Measurements from ENCODE around the gene CDCP1. TPM values are rescaled to one million over a fixed set of nuclear protein-coding genes. Genes with fewer than 3 reads are reported as not detected.
"Not testable (repeated sequence)": the region's sequence is repeated elsewhere in the genome, so short reads cannot be mapped to it uniquely, and the experiment has no call there.

Gene CDCP1
- total RNA-seq, 1 donor from 2014 or later, result 0.25 TPM

DNA sequence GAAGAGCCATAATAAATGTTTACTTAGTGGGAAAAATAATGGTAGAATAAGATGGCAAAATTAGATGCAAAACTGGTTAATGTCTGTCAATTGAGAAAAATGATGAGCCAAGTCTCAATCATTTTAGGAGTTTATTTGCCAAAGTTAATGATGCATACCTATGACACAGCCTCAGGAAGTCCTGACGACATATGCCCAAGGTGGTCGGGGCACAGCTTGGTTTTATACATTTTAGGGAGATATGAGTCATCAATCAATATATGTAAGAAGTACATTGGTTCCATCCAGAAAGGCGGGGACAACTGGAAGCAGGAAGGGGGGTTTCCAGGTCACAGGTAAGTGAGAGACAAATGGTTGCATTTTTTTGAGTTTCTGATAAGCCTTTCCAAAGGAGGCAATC lies 88.6 kb downstream of the CDCP1 start:
- Histone ChIP-seq H3K36me3 (no peaks in the 10 kb centered on the region), H3K27ac (replicated peaks) (peak overlapping the region; percentile 85), H3K27me3 (ENCODE audit: low read depth) (no peaks in the 10 kb centered on the region), H3K4me1 (peaks cover 23% of the 10 kb centered on the region), H3K4me3 (no peak overlapping the region), H3K9me3 (replicated peaks) (no peaks in the 10 kb centered on the region)
- intact Hi-C loops (cut with micrococcal nuclease), result no loop called here
- TF ChIP-seq, protein P1, sequence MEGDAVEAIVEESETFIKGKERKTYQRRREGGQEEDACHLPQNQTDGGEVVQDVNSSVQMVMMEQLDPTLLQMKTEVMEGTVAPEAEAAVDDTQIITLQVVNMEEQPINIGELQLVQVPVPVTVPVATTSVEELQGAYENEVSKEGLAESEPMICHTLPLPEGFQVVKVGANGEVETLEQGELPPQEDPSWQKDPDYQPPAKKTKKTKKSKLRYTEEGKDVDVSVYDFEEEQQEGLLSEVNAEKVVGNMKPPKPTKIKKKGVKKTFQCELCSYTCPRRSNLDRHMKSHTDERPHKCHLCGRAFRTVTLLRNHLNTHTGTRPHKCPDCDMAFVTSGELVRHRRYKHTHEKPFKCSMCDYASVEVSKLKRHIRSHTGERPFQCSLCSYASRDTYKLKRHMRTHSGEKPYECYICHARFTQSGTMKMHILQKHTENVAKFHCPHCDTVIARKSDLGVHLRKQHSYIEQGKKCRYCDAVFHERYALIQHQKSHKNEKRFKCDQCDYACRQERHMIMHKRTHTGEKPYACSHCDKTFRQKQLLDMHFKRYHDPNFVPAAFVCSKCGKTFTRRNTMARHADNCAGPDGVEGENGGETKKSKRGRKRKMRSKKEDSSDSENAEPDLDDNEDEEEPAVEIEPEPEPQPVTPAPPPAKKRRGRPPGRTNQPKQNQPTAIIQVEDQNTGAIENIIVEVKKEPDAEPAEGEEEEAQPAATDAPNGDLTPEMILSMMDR (IDR thresholded peaks at IDR 0.05; ENCODE audit: borderline replicate concordance), result no peak
- no peak for DNase-seq

DNA sequence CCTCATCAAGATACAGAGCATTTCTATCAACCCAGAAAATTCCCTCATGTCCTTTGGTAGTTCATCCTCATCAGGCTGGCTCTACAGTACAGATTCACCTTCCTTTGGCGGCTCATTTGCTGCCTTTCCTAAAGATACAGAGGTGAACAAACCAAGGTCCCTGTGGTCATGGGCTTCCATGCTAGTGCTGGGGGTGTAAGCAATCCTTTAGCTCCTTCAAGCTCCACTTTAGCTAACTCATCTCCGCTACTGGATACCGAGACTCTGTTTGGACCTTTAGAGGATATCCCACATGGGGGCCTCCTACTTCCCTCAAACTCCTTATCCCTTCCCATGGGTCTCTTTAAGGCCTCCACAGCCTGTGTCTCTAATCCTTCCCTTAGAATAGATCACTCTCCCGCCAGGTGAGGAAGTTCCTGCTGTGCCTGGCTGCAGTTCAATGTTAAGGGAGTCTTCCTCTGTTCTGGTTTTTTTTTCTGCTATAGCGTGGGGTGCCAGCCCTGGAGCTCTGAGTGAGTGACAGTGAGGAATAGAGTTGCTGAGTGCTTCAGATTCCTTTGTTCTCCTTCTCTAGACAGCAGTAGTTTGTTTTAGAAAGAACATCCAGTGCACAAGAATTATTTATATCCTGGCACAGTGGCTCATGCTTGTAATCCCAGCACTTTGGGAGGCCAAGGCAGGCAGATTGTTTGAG lies 89.4 kb downstream of the CDCP1 start:
- H3K4me1 ChIP-seq, result peaks cover 23% of the 10 kb centered on the region
- no peaks in the 10 kb centered on the region for H3K27me3 ChIP-seq (ENCODE audit: low read depth)
- H3K9me3 ChIP-seq (replicated peaks), result no peaks in the 10 kb centered on the region
- TF ChIP-seq, protein P1 (IDR thresholded peaks at IDR 0.05; ENCODE audit: borderline replicate concordance), result no peak
- H3K27ac ChIP-seq (replicated peaks), result peak overlapping the region; percentile 85
- intact Hi-C loops (cut with micrococcal nuclease), result no loop called here
- DNase-seq, result no peak
- H3K4me3 ChIP-seq, result no peak overlapping the region
- no peaks in the 10 kb centered on the region for H3K36me3 ChIP-seq

DNA sequence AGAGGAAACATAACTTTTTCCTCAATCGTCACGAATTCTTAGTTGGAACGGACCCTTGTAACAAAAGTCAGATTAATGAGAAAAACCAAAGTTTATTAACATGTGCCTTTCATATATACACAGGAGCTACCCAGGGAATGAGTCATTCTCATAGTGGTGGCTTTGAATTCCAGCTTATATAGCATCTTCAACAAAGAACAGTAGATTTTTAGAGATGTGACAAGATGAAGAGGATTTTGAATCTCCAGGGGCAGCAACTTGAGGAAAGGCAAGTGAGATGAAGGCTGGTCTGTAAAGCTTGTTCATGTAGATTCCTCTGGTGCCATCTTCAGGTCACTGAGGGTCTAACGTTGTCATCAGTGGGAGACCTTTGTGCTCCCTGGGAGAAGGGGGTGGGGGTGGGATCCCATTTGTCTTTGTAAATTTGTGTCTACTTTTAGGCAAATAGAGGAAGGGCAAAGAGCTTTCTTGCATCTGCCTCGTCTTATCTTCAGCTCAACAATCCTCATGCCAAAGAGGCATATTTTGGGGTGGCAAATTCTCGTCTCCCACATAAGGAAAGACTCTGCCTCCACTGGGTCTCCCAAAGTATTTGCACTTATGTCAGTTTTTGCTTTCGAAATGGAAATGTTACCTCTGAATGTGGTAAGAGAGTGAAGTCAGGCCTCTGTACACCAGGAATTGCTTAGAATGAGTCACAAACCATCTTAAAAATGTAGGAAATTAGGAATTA lies 90.6 kb downstream of the CDCP1 start:
- H3K27ac ChIP-seq (replicated peaks), result no peak overlapping the region
- TF ChIP-seq, protein P1 (IDR thresholded peaks at IDR 0.05; ENCODE audit: borderline replicate concordance), result peak; percentile 39
- DNase-seq, result no peak
- no peaks in the 10 kb centered on the region for H3K36me3 ChIP-seq
- no peak overlapping the region for H3K4me3 ChIP-seq
- peaks cover 23% of the 10 kb centered on the region for H3K4me1 ChIP-seq
- intact Hi-C loops (cut with micrococcal nuclease), result no loop called here
- H3K27me3 ChIP-seq (ENCODE audit: low read depth), result no peaks in the 10 kb centered on the region
- no peaks in the 10 kb centered on the region for H3K9me3 ChIP-seq (replicated peaks)

DNA sequence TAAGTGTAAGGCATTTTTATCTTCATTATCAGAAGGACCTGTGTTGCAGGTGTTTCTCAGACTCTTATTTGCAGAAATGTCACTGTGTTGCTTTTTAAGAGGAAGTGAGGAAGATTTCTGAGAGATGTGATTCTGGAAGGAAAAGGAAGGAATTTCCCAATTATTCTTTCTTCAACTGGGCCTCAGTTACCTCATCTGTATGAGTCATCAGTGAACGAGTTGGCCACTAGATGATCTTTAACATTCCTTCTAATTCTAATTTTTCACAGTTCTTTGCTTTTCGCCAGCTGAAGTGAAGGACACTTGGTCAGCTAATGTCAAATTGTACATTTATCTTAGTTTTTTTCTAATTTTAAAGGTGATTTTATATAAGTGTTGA lies 91.2 kb downstream of the CDCP1 start:
- Histone ChIP-seq H3K9me3 (replicated peaks) (no peaks in the 10 kb centered on the region), H3K4me1 (peaks cover 23% of the 10 kb centered on the region), H3K36me3 (no peaks in the 10 kb centered on the region), H3K4me3 (no peak overlapping the region), H3K27ac (replicated peaks) (no peak overlapping the region), H3K27me3 (ENCODE audit: low read depth) (no peaks in the 10 kb centered on the region)
- intact Hi-C loops (cut with micrococcal nuclease), result no loop called here
- TF ChIP-seq, protein P1 (IDR thresholded peaks at IDR 0.05; ENCODE audit: borderline replicate concordance), result no peak
- no peak for DNase-seq

DNA sequence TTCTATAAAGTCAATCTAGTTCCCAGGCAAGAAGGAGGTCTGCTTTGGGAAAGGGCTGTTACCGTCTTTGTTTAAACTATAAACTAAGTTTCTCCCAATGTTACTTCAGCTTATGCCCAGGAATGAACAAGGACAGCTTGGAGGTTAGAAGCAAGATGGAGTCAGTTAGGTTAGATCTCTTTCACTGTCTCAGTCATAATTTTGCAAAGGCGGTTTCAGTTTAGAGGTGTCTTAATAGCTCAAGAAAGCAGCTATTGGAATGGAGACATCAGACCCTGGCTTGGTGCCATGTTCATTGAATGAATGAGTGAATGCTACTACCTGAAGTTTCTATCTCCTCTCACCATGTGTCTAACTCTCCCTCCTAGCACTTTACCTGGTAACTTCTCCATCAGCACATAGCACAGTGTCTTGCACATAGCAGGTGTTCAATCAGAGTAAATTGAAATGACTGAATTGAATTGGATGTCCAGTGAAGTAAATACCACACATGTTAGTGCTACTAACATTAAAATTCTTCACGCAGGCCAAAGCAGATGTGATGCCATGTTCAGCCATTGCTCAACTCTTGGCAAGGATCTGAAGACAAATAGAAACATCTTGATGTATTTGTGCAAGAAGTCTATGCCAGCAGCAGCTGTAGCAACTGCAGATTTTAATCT lies 91.9 kb downstream of the CDCP1 start:
- Histone ChIP-seq H3K4me1 (peaks cover 23% of the 10 kb centered on the region), H3K27me3 (ENCODE audit: low read depth) (no peaks in the 10 kb centered on the region), H3K27ac (replicated peaks) (no peak overlapping the region), H3K36me3 (no peaks in the 10 kb centered on the region), H3K4me3 (no peak overlapping the region), H3K9me3 (replicated peaks) (no peaks in the 10 kb centered on the region)
- intact Hi-C loops (cut with micrococcal nuclease), result no loop called here
- TF ChIP-seq, protein P1 (IDR thresholded peaks at IDR 0.05; ENCODE audit: borderline replicate concordance), result no peak
- no peak for DNase-seq

DNA sequence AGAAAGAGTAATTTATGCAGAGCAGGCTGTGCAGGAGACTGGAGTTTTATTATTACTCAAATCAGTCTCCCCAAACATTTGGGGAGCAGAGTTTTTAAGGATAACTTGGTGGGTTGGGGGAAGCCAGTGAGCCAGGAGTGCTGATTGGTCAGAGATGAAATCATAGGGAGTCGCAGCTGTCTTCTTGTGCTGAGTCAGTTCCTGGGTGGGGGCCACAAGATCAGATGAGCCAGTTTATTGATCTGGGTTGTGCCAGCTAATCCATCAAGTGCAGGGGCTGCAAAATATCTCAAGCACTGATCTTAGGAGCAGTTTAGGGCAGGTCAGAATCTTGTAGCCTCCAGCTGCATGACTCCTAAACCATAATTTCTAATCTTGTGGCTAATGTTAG lies 92.4 kb downstream of the CDCP1 start:
- H3K27me3 ChIP-seq (ENCODE audit: low read depth); H3K27ac ChIP-seq (replicated peaks); DNase-seq; H3K36me3 ChIP-seq; H3K9me3 ChIP-seq (replicated peaks); H3K4me3 ChIP-seq; intact Hi-C loops (cut with micrococcal nuclease): not testable (repeated sequence)
- peaks cover 23% of the 10 kb centered on the region for H3K4me1 ChIP-seq

Data from left ventricle myocardium inferior (tissue), 1 donor.